ENCODE results near the gene FOXO1. TPM values are rescaled to one million over a fixed set of nuclear protein-coding genes. Genes with fewer than 3 reads are reported as not detected.
A peak's percentile ranks its signal among the peaks of the same experiment; 100 is the strongest.

The FOXO1 gene
- total RNA-seq, 1 donor from 2014 or later: 19.9 TPM

- DNase-seq (no peak), ATAC-seq (no peak)
- Histone ChIP-seq H3K36me3 (no peaks in the 10 kb centered on the region), H3K4me3 (no peak overlapping the region), H3K27me3 (ENCODE audit: low read depth) (no peaks in the 10 kb centered on the region), H3K27ac (no peak overlapping the region), H3K4me1 (peaks cover 8% of the 10 kb centered on the region), H3K9me3 (no peaks in the 10 kb centered on the region)
- intact Hi-C loops (cut with DNase I): no loop called here
- no peak for TF ChIP-seq CTCF (IDR thresholded peaks at IDR 0.05)
These were observed 118.7 kb downstream of the FOXO1 start for GRCh38 chr13:40547591-40548315.

GRCh38 chr13:40546047-40546446, 120.4 kb downstream of the FOXO1 start:
- no peak for ATAC-seq
- Histone ChIP-seq H3K27me3 (ENCODE audit: low read depth) (no peaks in the 10 kb centered on the region), H3K4me1 (peaks cover 9% of the 10 kb centered on the region), H3K27ac (no peak overlapping the region), H3K36me3 (no peaks in the 10 kb centered on the region), H3K9me3 (no peaks in the 10 kb centered on the region), H3K4me3 (no peak overlapping the region)
- no peak for DNase-seq
- no peak for TF ChIP-seq CTCF (IDR thresholded peaks at IDR 0.05)
- intact Hi-C loops (cut with DNase I): no loop called here

GRCh38 chr13:40540328-40541044, 126.0 kb downstream of the FOXO1 start:
- DNase-seq: no peak
- intact Hi-C loops (cut with DNase I): no loop called here
- no peak for TF ChIP-seq CTCF (IDR thresholded peaks at IDR 0.05)
- ATAC-seq: peak; percentile 57 to 78
- H3K4me1 ChIP-seq: peaks cover 21% of the 10 kb centered on the region
- H3K4me3 ChIP-seq: no peak overlapping the region
- H3K9me3 ChIP-seq: no peaks in the 10 kb centered on the region
- no peak overlapping the region for H3K27ac ChIP-seq
- H3K36me3 ChIP-seq: no peaks in the 10 kb centered on the region
- H3K27me3 ChIP-seq (ENCODE audit: low read depth): no peaks in the 10 kb centered on the region

GRCh38 chr13:40539576-40540327, 126.7 kb downstream of the FOXO1 start:
- H3K4me3 ChIP-seq: no peak overlapping the region
- ATAC-seq (peak in 1 of 2 donors; percentile 41), DNase-seq (no peak)
- H3K27me3 ChIP-seq (ENCODE audit: low read depth): no peaks in the 10 kb centered on the region
- H3K27ac ChIP-seq: no peak overlapping the region
- H3K4me1 ChIP-seq: peaks cover 21% of the 10 kb centered on the region
- no peaks in the 10 kb centered on the region for H3K36me3 ChIP-seq
- no peak for TF ChIP-seq CTCF (IDR thresholded peaks at IDR 0.05)
- no peaks in the 10 kb centered on the region for H3K9me3 ChIP-seq
- intact Hi-C loops (cut with DNase I): no loop called here

GRCh38 chr13:40537146-40537895, 129.1 kb downstream of the FOXO1 start:
- H3K27me3 ChIP-seq (ENCODE audit: low read depth): no peaks in the 10 kb centered on the region
- TF ChIP-seq CTCF (IDR thresholded peaks at IDR 0.05): no peak
- no peaks in the 10 kb centered on the region for H3K9me3 ChIP-seq
- H3K36me3 ChIP-seq: no peaks in the 10 kb centered on the region
- ATAC-seq (no peak), DNase-seq (no peak)
- H3K4me3 ChIP-seq: no peak overlapping the region
- peaks cover 21% of the 10 kb centered on the region for H3K4me1 ChIP-seq
- H3K27ac ChIP-seq: no peak overlapping the region
- intact Hi-C loops (cut with DNase I): no loop called here
